HEK293 (cell line): ENCODE results near the gene RNF144A.

Experiments used
- CTCF ChIA-PET: fragments of 350-600 bp; formaldehyde crosslinking; extraction: SDS; loops from one replicate; lab custom pipeline; 2021; ENCODE audit warnings: antibody characterized with exemption; lab: Yijun Ruan, JAX
- POLR2A ChIA-PET: fragments of 300-600 bp; formaldehyde crosslinking; extraction: SDS; loops from one replicate; lab custom pipeline; 2020; ENCODE audit warnings: antibody characterized with exemption, inconsistent platforms; lab: Yijun Ruan, JAX
- H3K27ac ChIP-seq: fragments of 200-500 bp; sonication (Bioruptor generic); 2 replicates; pipeline ENCODE4 v1.5.1; 2014; ENCODE audit warnings: low read depth, low read length, control low read depth, inconsistent platforms; ENCODE audit errors: extremely low read depth
- H3K36me3 ChIP-seq, 2 experiments: fragments of 200-500 bp in 1 of 2; sonication (Bioruptor generic) in 1 of 2; 1 replicate in 1 of 2; 2 replicates in 1 of 2; pipeline ENCODE4 v1.5.1; 2014 to 2017; ENCODE audit warnings: inconsistent platforms in 2 of 2, low read length in 2 of 2; ENCODE audit not compliant: control insufficient read depth in 2 of 2, insufficient read depth in 1 of 2
- H3K4me1 ChIP-seq: fragments of 200-500 bp; sonication (Bioruptor generic); 2 replicates; pipeline ENCODE4 v1.5.1; 2014; ENCODE audit warnings: mild to moderate bottlenecking, low read length, inconsistent platforms; ENCODE audit not compliant: control insufficient read depth, insufficient read depth
- H3K4me3 ChIP-seq: 2 replicates; pipeline ENCODE4 v1.5.1; 2011; ENCODE audit warnings: low read depth, mild to moderate bottlenecking, control low read depth, low read length, moderate library complexity
- H3K9me3 ChIP-seq: fragments of 200-500 bp; sonication (Bioruptor generic); 2 replicates; pipeline ENCODE4 v1.5.1; 2014; ENCODE audit warnings: low read depth, low read length, inconsistent platforms; ENCODE audit not compliant: control insufficient read depth, insufficient read depth
- FEZF1 ChIP-seq: fragments of 450-650 bp; formaldehyde crosslinking; IDR thresholded peaks from 2 replicates; pipeline ENCODE4 v1.5.1; 2016; ENCODE audit warnings: missing biosample characterization, missing genetic modification characterization
- GLI2 ChIP-seq: fragments of 450-650 bp; formaldehyde crosslinking; IDR thresholded peaks from 2 replicates; pipeline ENCODE4; 2017; ENCODE audit warnings: missing biosample characterization, missing genetic modification characterization, low read depth, borderline replicate concordance
- KLF9 ChIP-seq: fragments of 450-650 bp; formaldehyde crosslinking; IDR thresholded peaks from 2 replicates; pipeline ENCODE4 v1.5.1; 2016; ENCODE audit warnings: missing biosample characterization, missing genetic modification characterization, low read depth
- MEIS1 ChIP-seq: sonication (generic); formaldehyde crosslinking; IDR thresholded peaks from 2 replicates; pipeline ENCODE4 v1.8.1; 2022; ENCODE audit warnings: missing genetic modification reagents, mild to moderate bottlenecking, borderline replicate concordance
- SETDB1 ChIP-seq: IDR thresholded peaks from one replicate; pipeline ENCODE4 v1.6.1; 2017; ENCODE audit warnings: mild to moderate bottlenecking, low read length, moderate library complexity, mixed read lengths; ENCODE audit not compliant: insufficient read length
- WT1 ChIP-seq: fragments of 450-650 bp; formaldehyde crosslinking; IDR thresholded peaks from 2 replicates; pipeline ENCODE4 v1.5.1; 2016; ENCODE audit warnings: missing biosample characterization, missing genetic modification characterization
- ZBTB1 ChIP-seq: fragments of 450-650 bp; formaldehyde crosslinking; IDR thresholded peaks from 2 replicates; pipeline ENCODE4 v1.5.1; 2016; ENCODE audit warnings: missing biosample characterization, missing genetic modification characterization
- ZBTB17 ChIP-seq: fragments of 450-650 bp; formaldehyde crosslinking; IDR thresholded peaks from 2 replicates; pipeline ENCODE4 v1.5.1; 2016; ENCODE audit warnings: missing biosample characterization, missing genetic modification characterization
- ZBTB8A ChIP-seq: fragments of 450-650 bp; formaldehyde crosslinking; IDR thresholded peaks from 2 replicates; pipeline ENCODE4 v1.5.1; 2016; ENCODE audit warnings: missing biosample characterization, missing genetic modification characterization
- ZFHX2 ChIP-seq: fragments of 450-650 bp; formaldehyde crosslinking; conservative IDR thresholded peaks from 2 replicates; pipeline ENCODE4 v1.5.1; 2016; ENCODE audit warnings: missing biosample characterization, missing genetic modification characterization
- ZNF121 ChIP-seq: fragments of 450-650 bp; formaldehyde crosslinking; IDR thresholded peaks from 2 replicates; pipeline ENCODE4 v1.5.1; 2016; ENCODE audit warnings: missing biosample characterization, missing genetic modification characterization
- ZNF133 ChIP-seq: fragments of 450-650 bp; formaldehyde crosslinking; IDR thresholded peaks from 2 replicates; pipeline ENCODE4 v1.5.1; 2016; ENCODE audit warnings: missing biosample characterization, missing genetic modification characterization
- ZNF138 ChIP-seq: fragments of 450-650 bp; formaldehyde crosslinking; IDR thresholded peaks from 2 replicates; pipeline ENCODE4 v1.5.1; 2016; ENCODE audit warnings: missing biosample characterization, missing genetic modification characterization, borderline replicate concordance
- ZNF157 ChIP-seq: fragments of 450-650 bp; formaldehyde crosslinking; IDR thresholded peaks from 2 replicates; pipeline ENCODE4 v1.5.1; 2016; ENCODE audit warnings: missing biosample characterization, missing genetic modification characterization
- ZNF16 ChIP-seq: fragments of 450-650 bp; formaldehyde crosslinking; IDR thresholded peaks from 2 replicates; pipeline ENCODE4 v1.5.1; 2016; ENCODE audit warnings: low read depth, missing biosample characterization, missing genetic modification characterization
- ZNF174 ChIP-seq: fragments of 450-650 bp; formaldehyde crosslinking; IDR thresholded peaks from 2 replicates; pipeline ENCODE4 v1.5.0; 2017; ENCODE audit warnings: missing biosample characterization, mild to moderate bottlenecking, missing genetic modification characterization
- ZNF175 ChIP-seq: fragments of 450-650 bp; formaldehyde crosslinking; IDR thresholded peaks from 2 replicates; pipeline ENCODE4 v1.5.1; 2016; ENCODE audit warnings: missing biosample characterization, missing genetic modification characterization
- ZNF221 ChIP-seq: fragments of 450-650 bp; formaldehyde crosslinking; IDR thresholded peaks from 2 replicates; pipeline ENCODE4 v1.5.1; 2017; ENCODE audit warnings: missing biosample characterization, missing genetic modification characterization, borderline replicate concordance
- ZNF248 ChIP-seq: fragments of 450-650 bp; formaldehyde crosslinking; IDR thresholded peaks from 2 replicates; pipeline ENCODE4 v1.5.1; 2017; ENCODE audit warnings: missing biosample characterization, missing genetic modification characterization
- ZNF274 ChIP-seq, 2 experiments: fragments of 200-500 bp in 1 of 2; fragments of 450-650 bp in 1 of 2; sonication (Bioruptor generic) in 1 of 2; formaldehyde crosslinking in 1 of 2; IDR thresholded peaks; 2 replicates each; pipeline versions ENCODE4 v1.5.1 to v1.6.1; 2014 to 2016; ENCODE audit warnings: borderline replicate concordance in 1 of 2, inconsistent platforms in 1 of 2, low read length in 1 of 2, missing biosample characterization in 1 of 2, missing genetic modification characterization in 1 of 2
- ZNF354C ChIP-seq: fragments of 450-650 bp; formaldehyde crosslinking; IDR thresholded peaks from 2 replicates; pipeline ENCODE4 v1.5.1; 2016; ENCODE audit warnings: missing biosample characterization, missing genetic modification characterization, low read depth, borderline replicate concordance
- ZNF416 ChIP-seq: fragments of 450-650 bp; formaldehyde crosslinking; IDR thresholded peaks from 2 replicates; pipeline ENCODE4 v1.5.1; 2016; ENCODE audit warnings: missing biosample characterization, missing genetic modification characterization
- ZNF423 ChIP-seq: fragments of 450-650 bp; formaldehyde crosslinking; IDR thresholded peaks from 2 replicates; pipeline ENCODE4 v1.5.1; 2016; ENCODE audit warnings: missing biosample characterization, missing genetic modification characterization
- ZNF501 ChIP-seq: fragments of 450-650 bp; formaldehyde crosslinking; IDR thresholded peaks from 2 replicates; pipeline ENCODE4 v1.5.1; 2016; ENCODE audit warnings: missing biosample characterization, missing genetic modification characterization
- ZNF585B ChIP-seq: fragments of 450-650 bp; formaldehyde crosslinking; IDR thresholded peaks from 2 replicates; pipeline ENCODE4 v1.5.1; 2016; ENCODE audit warnings: missing biosample characterization, missing genetic modification characterization
- ZNF658 ChIP-seq: fragments of 450-650 bp; formaldehyde crosslinking; IDR thresholded peaks from 2 replicates; pipeline ENCODE4; 2016; ENCODE audit warnings: missing biosample characterization, missing genetic modification characterization
- ZNF670 ChIP-seq: fragments of 450-650 bp; formaldehyde crosslinking; IDR thresholded peaks from 2 replicates; pipeline ENCODE4 v1.5.1; 2016; ENCODE audit warnings: missing biosample characterization, missing genetic modification characterization, low read depth
- ZNF791 ChIP-seq: fragments of 450-650 bp; formaldehyde crosslinking; IDR thresholded peaks from 2 replicates; pipeline ENCODE4 v1.5.1; 2016; ENCODE audit warnings: missing biosample characterization, missing genetic modification characterization
- TF ChIP-seq, protein P1 (sequence below): fragments of 450-650 bp; formaldehyde crosslinking; IDR thresholded peaks from 2 replicates; pipeline ENCODE4 v1.5.1; 2016; ENCODE audit warnings: missing biosample characterization, missing genetic modification characterization
- TF ChIP-seq, protein P2 (sequence below): fragments of 450-650 bp; formaldehyde crosslinking; IDR thresholded peaks from 2 replicates; pipeline ENCODE4 v1.5.1; 2017; ENCODE audit warnings: missing biosample characterization, missing genetic modification characterization
- TF ChIP-seq, protein P3 (sequence below): fragments of 450-650 bp; formaldehyde crosslinking; IDR thresholded peaks from 2 replicates; pipeline ENCODE4 v1.5.1; 2016; ENCODE audit warnings: missing biosample characterization, missing genetic modification characterization

Gene RNF144A

DNA sequence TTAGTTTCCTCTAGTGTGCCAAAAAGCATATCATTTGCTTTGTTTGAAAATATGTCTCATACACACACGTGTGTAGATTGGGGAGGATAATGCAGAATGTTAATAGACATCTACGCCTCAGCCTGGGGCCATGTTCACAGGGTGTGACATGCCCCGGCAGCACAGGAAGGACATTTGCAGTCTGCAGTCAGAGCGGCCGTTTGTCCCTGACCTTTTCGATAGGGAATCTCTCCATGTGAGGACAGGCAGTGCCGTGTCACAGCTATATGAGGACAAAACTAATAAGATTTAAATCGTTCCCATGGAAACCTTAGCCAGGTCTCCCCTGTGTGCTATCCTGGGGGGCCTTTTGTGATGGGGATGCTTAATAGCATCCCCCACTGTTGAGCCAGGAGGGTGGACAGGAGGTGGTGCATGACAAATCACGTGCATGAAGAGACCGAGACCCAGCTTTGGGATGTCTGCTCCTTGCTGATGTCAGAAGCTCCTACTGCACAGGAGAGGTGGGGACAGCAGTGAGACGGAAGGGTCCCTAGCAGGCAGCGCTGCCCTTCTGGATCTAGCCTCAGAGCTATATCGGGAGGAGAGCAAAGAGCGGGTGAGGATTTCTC, 100.6 kb downstream of the RNF144A start:
- no peak for TF ChIP-seq ZBTB8A (tag by site-specific recombination)
- no peak for TF ChIP-seq ZNF138 (tag by site-specific recombination)
- no peak for TF ChIP-seq ZNF121 (tag by site-specific recombination)
- TF ChIP-seq, protein P1, sequence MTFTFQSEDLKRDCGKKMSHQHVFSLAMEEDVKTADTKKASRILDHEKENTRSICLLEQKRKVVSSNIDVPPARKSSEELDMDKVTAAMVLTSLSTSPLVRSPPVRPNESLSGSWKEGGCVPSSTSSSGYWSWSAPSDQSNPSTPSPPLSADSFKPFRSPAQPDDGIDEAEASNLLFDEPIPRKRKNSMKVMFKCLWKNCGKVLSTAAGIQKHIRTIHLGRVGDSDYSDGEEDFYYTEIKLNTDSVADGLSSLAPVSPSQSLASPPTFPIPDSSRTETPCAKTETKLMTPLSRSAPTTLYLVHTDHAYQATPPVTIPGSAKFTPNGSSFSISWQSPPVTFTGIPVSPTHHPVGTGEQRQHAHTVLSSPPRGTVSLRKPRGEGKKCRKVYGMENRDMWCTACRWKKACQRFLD: no peak
- no peak for TF ChIP-seq ZNF585B
- TF ChIP-seq ZNF174: no peak
- no peak for TF ChIP-seq KLF9 (tag by site-specific recombination)
- TF ChIP-seq ZBTB17 (tag by site-specific recombination): no peak
- no peak for TF ChIP-seq ZNF501 (tag by site-specific recombination)
- TF ChIP-seq ZNF221 (tag by site-specific recombination): no peak
- TF ChIP-seq ZBTB1 (tag by site-specific recombination): no peak
- no peak for TF ChIP-seq ZNF658 (tag by site-specific recombination)
- TF ChIP-seq ZNF175: no peak
- TF ChIP-seq MEIS1 (CRISPR knock-in tag): no peak
- 0 out of 2 replicates have a peak, but pooled peaks cover 5% of the 10 kb centered on the region for H3K4me1 ChIP-seq
- POLR2A ChIA-PET: no interaction called here

DNA sequence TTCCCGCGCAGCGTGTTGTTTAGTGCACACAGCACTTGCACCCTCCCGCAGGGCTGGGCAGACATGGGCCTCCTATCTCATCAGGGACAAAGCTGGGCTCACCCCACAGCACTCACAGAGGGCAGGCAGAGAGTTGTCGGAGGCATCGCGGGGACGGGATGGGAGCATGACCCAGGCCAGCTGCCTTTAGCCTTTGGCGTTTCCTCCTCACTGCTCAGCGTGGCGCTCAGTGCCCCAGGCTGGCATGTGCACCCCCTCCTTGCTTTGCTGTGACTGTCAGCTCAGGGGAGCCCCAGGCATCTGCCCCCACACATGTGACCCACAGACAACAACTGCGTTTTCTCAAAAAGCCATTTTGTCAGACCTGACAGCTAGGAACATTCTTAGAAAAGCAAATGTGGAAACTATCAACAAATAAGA, 101.1 kb downstream of the RNF144A start:
- no peak for TF ChIP-seq ZNF133 (tag by site-specific recombination)
- no peak for TF ChIP-seq ZNF354C (tag by site-specific recombination)
- no peak for TF ChIP-seq ZNF416 (tag by site-specific recombination)
- no peak for TF ChIP-seq GLI2 (tag by site-specific recombination)
- no peak for TF ChIP-seq ZFHX2 (tag by site-specific recombination)
- TF ChIP-seq ZNF16 (tag by site-specific recombination): no peak
- no peak for TF ChIP-seq ZNF157
- TF ChIP-seq ZNF248 (tag by site-specific recombination): no peak
- Histone ChIP-seq H3K4me1 (0 out of 2 replicates have a peak, but pooled peaks cover 5% of the 10 kb centered on the region), H3K4me3 (no peak overlapping the region), H3K27ac (no peak overlapping the region), H3K36me3 (peaks cover 0 to 16% of the 10 kb centered on the region in 2 experiments; a peak in 1 of 3 replicates), H3K9me3 (no peaks in the 10 kb centered on the region)
- CTCF ChIA-PET: interaction anchor here (1.4 kb wide), 1 partner anchor 26 kb away, joined by 4 read pairs; no protein-coding TSS in a partner anchor
- POLR2A ChIA-PET: no interaction called here

More for the DNA sequence above, 100.6 kb downstream of the RNF144A start:
- CTCF ChIA-PET: interaction anchor here (1.4 kb wide), 1 partner anchor 26 kb away, joined by 4 read pairs; no protein-coding TSS in a partner anchor
- Histone ChIP-seq H3K4me3 (no peak overlapping the region), H3K27ac (no peak overlapping the region), H3K36me3 (peaks cover 0 to 11% of the 10 kb centered on the region in 2 experiments; a peak in 1 of 3 replicates), H3K9me3 (no peaks in the 10 kb centered on the region)

DNA sequence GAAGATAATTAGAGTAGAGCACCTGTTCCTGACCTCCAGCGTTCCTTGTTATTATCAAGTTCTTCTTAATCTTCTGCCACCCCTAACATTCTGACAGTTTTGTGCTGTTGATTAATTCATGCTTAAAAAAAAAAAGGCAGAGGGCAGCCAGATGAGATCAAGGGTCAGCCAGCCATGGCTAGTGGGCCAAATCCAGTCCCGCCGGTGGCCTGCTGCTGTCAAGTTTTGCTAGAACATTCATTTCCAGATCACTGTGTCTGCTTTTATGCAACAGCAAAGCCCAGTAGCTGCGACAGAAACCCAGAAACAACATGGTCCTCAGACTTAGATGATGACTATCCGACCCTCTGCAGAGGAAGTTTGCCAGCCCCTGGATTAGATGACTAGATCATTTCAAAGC, 101.6 kb downstream of the RNF144A start:
- POLR2A ChIA-PET: no interaction called here
- H3K4me3 ChIP-seq: no peak overlapping the region
- 0 out of 2 replicates have a peak, but pooled peaks cover 5% of the 10 kb centered on the region for H3K4me1 ChIP-seq
- H3K27ac ChIP-seq: no peak overlapping the region
- CTCF ChIA-PET: interaction anchor here (1.4 kb wide), 1 partner anchor 25 kb away, joined by 4 read pairs; no protein-coding TSS in a partner anchor
- H3K36me3 ChIP-seq: peaks cover 0 to 20% of the 10 kb centered on the region in 2 experiments; a peak in 1 of 3 replicates
- H3K9me3 ChIP-seq: no peaks in the 10 kb centered on the region
- TF ChIP-seq WT1: no peak
- TF ChIP-seq, protein P2, sequence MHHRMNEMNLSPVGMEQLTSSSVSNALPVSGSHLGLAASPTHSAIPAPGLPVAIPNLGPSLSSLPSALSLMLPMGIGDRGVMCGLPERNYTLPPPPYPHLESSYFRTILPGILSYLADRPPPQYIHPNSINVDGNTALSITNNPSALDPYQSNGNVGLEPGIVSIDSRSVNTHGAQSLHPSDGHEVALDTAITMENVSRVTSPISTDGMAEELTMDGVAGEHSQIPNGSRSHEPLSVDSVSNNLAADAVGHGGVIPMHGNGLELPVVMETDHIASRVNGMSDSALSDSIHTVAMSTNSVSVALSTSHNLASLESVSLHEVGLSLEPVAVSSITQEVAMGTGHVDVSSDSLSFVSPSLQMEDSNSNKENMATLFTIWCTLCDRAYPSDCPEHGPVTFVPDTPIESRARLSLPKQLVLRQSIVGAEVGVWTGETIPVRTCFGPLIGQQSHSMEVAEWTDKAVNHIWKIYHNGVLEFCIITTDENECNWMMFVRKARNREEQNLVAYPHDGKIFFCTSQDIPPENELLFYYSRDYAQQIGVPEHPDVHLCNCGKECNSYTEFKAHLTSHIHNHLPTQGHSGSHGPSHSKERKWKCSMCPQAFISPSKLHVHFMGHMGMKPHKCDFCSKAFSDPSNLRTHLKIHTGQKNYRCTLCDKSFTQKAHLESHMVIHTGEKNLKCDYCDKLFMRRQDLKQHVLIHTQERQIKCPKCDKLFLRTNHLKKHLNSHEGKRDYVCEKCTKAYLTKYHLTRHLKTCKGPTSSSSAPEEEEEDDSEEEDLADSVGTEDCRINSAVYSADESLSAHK (tag by site-specific recombination): no peak
- TF ChIP-seq ZNF423 (tag by site-specific recombination): no peak
- TF ChIP-seq FEZF1 (tag by site-specific recombination): no peak
- TF ChIP-seq ZNF791 (tag by site-specific recombination): no peak
- TF ChIP-seq, protein P3, sequence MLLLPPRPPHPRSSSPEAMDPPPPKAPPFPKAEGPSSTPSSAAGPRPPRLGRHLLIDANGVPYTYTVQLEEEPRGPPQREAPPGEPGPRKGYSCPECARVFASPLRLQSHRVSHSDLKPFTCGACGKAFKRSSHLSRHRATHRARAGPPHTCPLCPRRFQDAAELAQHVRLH: no peak
- TF ChIP-seq ZNF274 (IDR thresholded peaks at IDR 0.05; ENCODE audit: low read length): no peak
- TF ChIP-seq ZNF274 (tag by site-specific recombination; IDR thresholded peaks at IDR 0.05; ENCODE audit: borderline replicate concordance): no peak
- no peak for TF ChIP-seq ZNF670 (tag by site-specific recombination)
- TF ChIP-seq SETDB1: no peak
